Activated gamma-delta T cell (primary cell): ENCODE data around the gene PIGU.
A peak's percentile ranks its signal among the peaks of the same experiment; 100 is the strongest.
"Not testable (repeated sequence)": the region's sequence is repeated elsewhere in the genome, so short reads cannot be mapped to it uniquely, and the experiment has no call there.

Experiments
- DNase-seq: peaks from one replicate; lab custom pipeline; 2025; lab: John Stamatoyannopoulos, UW
- total RNA-seq, 2 donors: gene quantifications; one replicate each; lab custom pipeline; 2026; lab: John Stamatoyannopoulos, UW

The PIGU gene
- 10.5 to 12.7 reads per million in 2 donors for total RNA-seq

- DNase-seq = peak; percentile 95
These were observed at the start of gene PIGU for GRCh38 chr20:34676642-34677373. Gene PIGU (minus strand): TSS chr20:34677092. CDS start chr20:34677085, 7 bp downstream.

GRCh38 chr20:34724172-34724571, 47.3 kb upstream of the PIGU start:
- no peak for DNase-seq

DNA sequence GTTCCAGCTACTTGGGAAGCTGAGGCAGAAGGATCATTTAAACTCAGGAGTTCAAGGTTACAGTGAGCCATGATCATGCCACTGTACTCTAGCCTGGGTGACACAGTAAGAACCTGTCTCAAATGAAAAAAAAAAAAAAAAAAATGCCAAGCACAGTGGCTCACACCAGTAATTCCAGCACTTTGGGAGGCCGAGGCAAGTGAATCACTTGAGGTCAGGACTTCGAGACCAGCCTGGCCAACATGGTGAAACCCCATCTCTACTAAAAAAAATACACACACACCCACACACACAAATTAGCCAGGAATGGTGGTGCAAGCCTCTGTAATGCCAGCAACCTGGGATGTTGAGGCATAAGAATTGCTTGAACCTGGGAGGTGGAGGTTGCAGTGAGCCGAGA, 45.7 kb upstream of the PIGU start:
- not testable (repeated sequence) for DNase-seq

DNA sequence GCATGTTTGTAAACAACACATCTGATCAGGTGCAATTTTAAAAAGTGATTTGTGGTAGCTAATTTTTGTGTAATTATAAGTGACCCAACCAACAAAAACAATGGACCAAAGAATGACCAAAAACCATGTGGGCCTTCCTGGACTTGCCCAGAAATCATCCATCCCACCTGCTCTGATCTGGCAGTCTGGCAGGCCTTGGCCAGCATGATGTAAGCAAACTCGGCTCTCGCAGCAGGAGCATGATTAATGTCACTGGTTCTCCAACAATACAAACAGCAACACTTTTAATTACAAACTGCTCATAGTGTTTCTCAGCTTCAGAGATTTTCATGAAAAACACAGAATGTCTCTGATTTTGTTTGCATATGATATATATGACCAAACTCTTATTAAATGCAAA, 43.4 kb upstream of the PIGU start:
- no peak for DNase-seq

DNA sequence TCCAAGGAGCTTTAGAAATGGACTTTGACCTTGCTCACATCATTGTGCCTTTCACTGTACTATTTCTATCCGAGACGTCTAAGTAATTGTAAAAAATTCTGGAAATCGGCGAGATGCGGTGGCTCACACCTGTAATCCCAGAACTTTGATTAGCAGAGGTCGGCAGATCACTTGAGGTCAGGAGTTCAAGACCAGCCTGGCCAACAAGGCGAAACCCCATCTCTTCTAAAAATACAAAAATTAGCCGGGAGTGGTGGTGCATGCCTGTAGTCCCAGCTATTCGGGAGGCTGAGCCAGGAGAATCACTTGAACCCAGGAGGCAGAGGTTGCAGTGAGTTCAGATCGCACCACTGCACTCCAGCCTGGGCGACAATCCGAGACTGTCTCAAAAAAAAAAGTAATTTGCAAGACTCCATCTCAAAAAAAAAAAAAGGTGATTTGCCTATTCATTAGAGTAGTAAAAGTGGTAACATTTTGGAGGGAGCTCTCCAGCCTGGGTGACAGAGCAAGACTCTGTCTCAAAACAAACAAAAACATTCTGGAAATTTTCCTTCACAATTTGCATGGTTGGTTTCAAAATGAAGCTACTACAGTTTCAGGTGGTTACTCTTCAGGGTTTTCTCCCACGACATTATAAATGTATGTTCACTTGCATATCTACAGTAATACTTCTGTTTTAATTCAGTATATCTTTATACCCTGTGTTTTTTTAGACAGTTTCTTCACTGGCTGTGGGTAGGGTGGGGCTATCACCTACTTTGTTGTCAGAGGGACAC, 42.5 kb upstream of the PIGU start:
- DNase-seq = not testable (repeated sequence)

DNA sequence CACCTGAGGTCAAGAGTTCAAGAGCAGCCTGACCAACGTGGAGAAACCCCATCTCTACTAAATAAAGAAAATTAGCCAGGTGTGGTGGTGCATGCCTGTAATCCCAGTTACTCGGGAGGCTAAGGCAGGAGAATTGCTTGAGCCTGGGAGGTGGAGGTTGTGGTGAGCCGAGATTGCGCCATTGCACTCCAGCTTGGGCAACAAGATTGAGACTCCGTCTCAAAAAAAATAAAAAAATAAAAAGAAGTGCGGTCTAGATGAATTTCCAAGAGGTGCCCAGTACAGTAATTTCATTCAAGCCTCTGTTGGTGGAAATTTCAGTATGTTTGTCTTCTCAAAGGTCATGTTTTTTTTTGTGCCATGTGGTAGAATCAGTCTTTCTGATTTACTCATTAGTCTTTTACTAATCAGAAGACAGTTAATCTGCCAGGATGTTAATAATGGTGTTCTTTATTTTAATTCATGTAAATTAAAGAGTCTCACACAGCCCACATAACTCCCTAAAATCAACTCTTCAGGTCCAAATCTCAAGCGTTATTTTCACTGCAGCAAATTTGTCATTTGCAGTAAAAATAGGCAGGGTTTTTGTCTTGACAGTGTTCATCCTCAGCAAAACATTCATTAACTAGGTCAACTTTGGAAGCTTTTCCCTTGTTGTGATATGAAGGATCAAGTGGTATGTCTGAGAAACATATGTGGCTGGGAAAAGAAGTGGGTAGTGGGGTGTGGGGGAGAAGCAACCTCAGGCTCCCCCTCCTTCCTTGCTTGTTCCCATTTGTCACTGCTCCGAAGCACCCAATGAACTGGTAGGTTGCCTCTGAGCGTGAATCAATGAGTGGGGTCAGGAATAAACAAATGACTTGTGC, 40.6 kb upstream of the PIGU start:
- no peak for DNase-seq

GRCh38 chr20:34716921-34717229, 40.0 kb upstream of the PIGU start:
- no peak for DNase-seq

DNA sequence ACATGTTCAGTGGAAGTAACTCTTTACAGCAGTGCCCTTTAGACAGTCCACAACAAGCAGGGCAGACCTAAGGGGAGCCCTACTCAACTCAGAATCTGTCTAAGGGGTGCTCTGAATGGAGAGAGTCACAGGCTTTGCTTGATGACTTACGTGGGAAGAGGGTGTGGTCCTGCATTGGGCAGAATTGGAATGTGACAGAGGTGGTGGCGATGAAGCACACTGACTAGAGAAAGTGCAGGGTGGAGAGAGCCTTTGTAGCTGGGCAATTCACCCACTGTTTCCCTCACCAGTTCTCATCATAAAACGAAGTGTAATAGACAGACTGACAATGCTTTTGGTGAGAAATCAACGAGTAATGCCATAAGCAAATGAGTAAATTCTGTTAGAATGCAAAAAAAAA, 38.5 kb upstream of the PIGU start:
- no peak for DNase-seq

DNA sequence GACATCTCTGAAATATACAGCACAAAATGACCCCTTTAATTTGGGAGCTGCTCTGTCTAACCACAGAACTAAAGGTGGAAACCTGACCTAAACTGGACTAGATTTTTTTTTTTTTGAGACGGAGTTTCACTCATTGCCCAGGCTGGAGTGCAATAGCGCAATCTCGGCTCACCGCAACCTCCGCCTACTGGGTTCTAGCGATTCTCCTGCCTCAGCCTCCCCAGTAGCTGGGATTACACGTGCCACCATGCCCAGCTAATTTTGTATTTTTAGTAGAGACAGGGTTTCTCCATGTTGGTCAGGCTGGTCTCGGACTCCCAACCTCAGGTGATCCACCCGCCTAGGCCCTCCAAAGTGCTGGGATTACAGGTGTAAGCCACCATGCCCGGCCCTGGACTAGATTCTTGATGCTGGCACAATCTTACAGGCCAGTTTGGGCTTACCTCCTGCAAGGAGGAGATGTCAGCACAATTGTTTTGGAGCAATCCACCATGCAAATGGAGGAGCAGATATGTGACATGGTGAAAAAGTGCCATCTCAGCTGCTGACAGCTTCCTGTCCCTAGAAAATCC, 37.1 kb upstream of the PIGU start:
- DNase-seq = not testable (repeated sequence)

GRCh38 chr20:34713194-34713943, 36.5 kb upstream of the PIGU start:
- no peak for DNase-seq

DNA sequence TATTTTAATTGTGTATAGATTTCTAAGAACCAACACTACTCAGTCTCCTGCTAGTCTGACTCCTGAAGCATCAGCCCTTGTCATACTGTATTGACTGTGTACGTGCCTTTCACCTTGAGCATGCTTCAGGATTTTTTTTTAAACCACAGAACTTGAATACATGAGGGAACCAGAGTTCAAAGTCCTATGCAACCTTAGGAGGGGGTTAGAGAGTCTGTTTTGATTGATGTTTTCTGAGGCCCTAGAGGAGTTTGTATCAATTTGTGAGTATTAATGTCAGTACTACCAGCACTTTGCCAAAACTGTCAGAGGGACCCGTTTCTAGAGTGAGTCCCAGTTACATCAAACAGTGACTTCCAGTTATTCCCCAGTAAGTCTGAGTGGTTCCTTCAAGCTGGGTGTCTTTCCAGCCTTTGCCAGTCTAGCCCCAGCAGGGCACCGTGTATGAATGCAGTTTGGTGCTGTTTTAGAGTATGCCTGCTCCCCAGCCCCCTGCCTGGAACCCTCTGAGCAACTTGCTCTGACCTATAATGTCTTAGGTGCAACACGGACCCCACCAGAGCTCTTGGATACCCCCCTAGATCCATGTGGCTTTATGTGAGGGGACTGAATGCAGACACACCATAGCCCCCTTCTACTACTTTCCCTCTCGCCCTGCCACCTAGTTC, 35.8 kb upstream of the PIGU start:
- DNase-seq = no peak

GRCh38 chr20:34711813-34712430, 35.0 kb upstream of the PIGU start:
- DNase-seq = no peak

- no peak for DNase-seq
These were observed 34.1 kb upstream of the PIGU start for GRCh38 chr20:34710861-34711574.

- no peak for DNase-seq
These were observed 33.6 kb upstream of the PIGU start for GRCh38 chr20:34710568-34710839.

- peak; percentile 44 for DNase-seq
These were observed 33.1 kb upstream of the PIGU start for GRCh38 chr20:34709831-34710567.

GRCh38 chr20:34709044-34709830, 32.3 kb upstream of the PIGU start:
- DNase-seq = peak; percentile 78

DNA sequence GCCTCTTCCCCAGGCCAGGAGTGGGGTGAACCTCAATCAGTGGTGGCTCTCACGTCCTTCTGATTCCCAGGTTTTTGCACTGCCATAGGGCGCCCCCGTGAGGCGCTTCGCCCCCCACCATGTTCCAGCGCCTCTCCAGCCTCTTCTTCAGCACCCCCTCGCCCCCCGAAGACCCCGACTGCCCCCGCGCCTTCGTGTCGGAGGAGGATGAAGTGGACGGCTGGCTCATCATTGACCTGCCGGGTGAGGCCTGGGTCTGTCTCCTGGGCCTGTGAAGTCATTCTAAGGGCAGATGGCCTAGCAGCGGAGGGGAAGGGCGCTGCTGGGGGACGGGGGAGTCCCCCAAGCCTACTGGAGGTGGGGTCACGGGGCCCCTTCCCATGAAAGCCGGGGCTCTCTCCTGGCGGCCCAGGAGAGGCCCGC, 31.7 kb upstream of the PIGU start:
- no peak for DNase-seq
